SK-N-SH (cell line): Measurements from ENCODE around the gene LIAS. TPM values are rescaled to one million over a fixed set of nuclear protein-coding genes. Genes with fewer than 3 reads are reported as not detected.
A peak's percentile ranks its signal among the peaks of the same experiment; 100 is the strongest.

Experiments used
- CTCF ChIA-PET: fragments of 300-600, 350-600 bp; formaldehyde crosslinking; extraction: SDS; loops from one replicate; lab custom pipeline; 2021; lab: Yijun Ruan, JAX
- POLR2A ChIA-PET: fragments of 350-600 bp; sonication (Branson Sonifier 250); formaldehyde crosslinking; extraction: SDS; loops from one replicate; lab custom pipeline; 2020; ENCODE audit warnings: antibody characterized with exemption, inconsistent platforms; lab: Yijun Ruan, JAX
- DNase-seq: peaks from one replicate; pipeline ENCODE4 v3.0.0; 2012
- H2AFZ ChIP-seq: fragments of 200-600 bp; sonication (generic); 2 replicates; pipeline ENCODE4 v1.8.1; 2016; ENCODE audit warnings: antibody characterized with exemption, mild to moderate bottlenecking, low read depth
- H3F3A ChIP-seq: fragments of 200-600 bp; sonication (generic); replicated peaks from 2 replicates; pipeline ENCODE3; 2016; ENCODE audit warnings: antibody characterized with exemption, mild to moderate bottlenecking; ENCODE audit not compliant: insufficient read depth
- H3K27ac ChIP-seq, 2 experiments: fragments of 200-500 bp in 1 of 2; fragments of 200-600 bp in 1 of 2; sonication (Bioruptor generic) in 1 of 2; sonication (generic), shearing (Covaris generic) in 1 of 2; 2 replicates each; pipeline versions ENCODE4 v1.5.1 to v1.6.1; 2014 to 2016; ENCODE audit warnings: low read depth in 2 of 2, inconsistent platforms in 1 of 2, low read length in 1 of 2, mild to moderate bottlenecking in 1 of 2, mixed read lengths in 1 of 2
- H3K27me3 ChIP-seq: fragments of 200-600 bp; sonication (generic), shearing (Covaris generic); 2 replicates; pipeline ENCODE4 v1.6.1; 2016; ENCODE audit warnings: mixed run types; ENCODE audit not compliant: insufficient read depth
- H3K36me3 ChIP-seq, 2 experiments: fragments of 200-500 bp in 1 of 2; fragments of 200-600 bp in 1 of 2; sonication (Bioruptor generic) in 1 of 2; sonication (generic) in 1 of 2; replicated peaks in 1 of 2; 2 replicates each; pipeline versions ENCODE3 to v1.5.1; 2014 to 2016; ENCODE audit warnings: low read length in 1 of 2, mild to moderate bottlenecking in 1 of 2; ENCODE audit not compliant: insufficient read depth in 2 of 2, control insufficient read depth in 1 of 2
- H3K4me1 ChIP-seq, 2 experiments: fragments of 200-500 bp in 1 of 2; fragments of 200-600 bp in 1 of 2; sonication (Bioruptor generic) in 1 of 2; sonication (generic), shearing (Covaris generic) in 1 of 2; 2 replicates each; pipeline versions ENCODE4 v1.5.1 to v1.6.1; 2014 to 2016; ENCODE audit warnings: low read depth in 1 of 2, low read length in 1 of 2, mixed run types in 1 of 2; ENCODE audit not compliant: insufficient read depth in 2 of 2, control insufficient read depth in 1 of 2
- H3K4me2 ChIP-seq: fragments of 200-600 bp; sonication (generic), shearing (Covaris generic); 2 replicates; pipeline ENCODE4 v1.6.1; 2017; ENCODE audit warnings: mixed run types
- H3K4me3 ChIP-seq, 2 experiments: fragments of 200-500 bp in 1 of 2; fragments of 200-600 bp in 1 of 2; sonication (Bioruptor generic) in 1 of 2; sonication (generic), shearing (Covaris generic) in 1 of 2; 2 replicates each; pipeline versions ENCODE4 v1.5.1 to v1.8.1; 2014 to 2016; ENCODE audit warnings: low read depth in 2 of 2, inconsistent platforms in 1 of 2, low read length in 1 of 2, mild to moderate bottlenecking in 1 of 2, mixed read lengths in 1 of 2, moderate library complexity in 1 of 2
- H3K79me2 ChIP-seq: fragments of 200-600 bp; sonication (generic); 2 replicates; pipeline ENCODE4 v1.8.1; 2017; ENCODE audit warnings: mild to moderate bottlenecking; ENCODE audit not compliant: insufficient read depth
- H3K9ac ChIP-seq: fragments of 200-600 bp; sonication (generic); 2 replicates; pipeline ENCODE4 v1.6.1; 2017; ENCODE audit warnings: mixed run types
- H3K9me2 ChIP-seq: fragments of 200-600 bp; sonication (generic); 2 replicates; pipeline ENCODE4 v1.6.1; 2017; ENCODE audit warnings: mixed run types
- H3K9me3 ChIP-seq: fragments of 200-600 bp; sonication (generic); 2 replicates; pipeline ENCODE4 v1.6.1; 2017; ENCODE audit warnings: mixed run types, mild to moderate bottlenecking, moderate library complexity
- H4K20me1 ChIP-seq: fragments of 200-600 bp; sonication (generic); 2 replicates; pipeline ENCODE4 v1.6.1; 2017; ENCODE audit warnings: mild to moderate bottlenecking, mixed run types; ENCODE audit not compliant: insufficient read depth
- CHD2 ChIP-seq: fragments of 150-350 bp; IDR thresholded peaks from 2 replicates; pipeline ENCODE4 v1.6.1; 2018; ENCODE audit warnings: low read length; ENCODE audit not compliant: partially characterized antibody
- EP300 ChIP-seq, 2 experiments: IDR thresholded peaks; 2 replicates each; pipeline versions ENCODE4 v1.4.0 to v1.6.1; 2012; ENCODE audit warnings: borderline replicate concordance in 1 of 2, low read depth in 1 of 2, low read length in 1 of 2
- FOSL2 ChIP-seq: IDR thresholded peaks from 2 replicates; pipeline ENCODE4 v1.4.0; 2012; ENCODE audit warnings: low read depth, mild to moderate bottlenecking, moderate library complexity, borderline replicate concordance
- GATA2 ChIP-seq: sonication (generic); formaldehyde crosslinking; IDR thresholded peaks from 2 replicates; pipeline ENCODE4 v1.5.0; 2020; ENCODE audit warnings: mild to moderate bottlenecking, missing genetic modification reagents
- MEF2A ChIP-seq: IDR thresholded peaks from 2 replicates; pipeline ENCODE4 v1.4.0; 2012; ENCODE audit warnings: low read depth, borderline replicate concordance
- NFIC ChIP-seq: IDR thresholded peaks from 2 replicates; pipeline ENCODE4 v1.4.0; 2012; ENCODE audit warnings: borderline replicate concordance
- RCOR1 ChIP-seq: fragments of 150-350 bp; IDR thresholded peaks from 2 replicates; pipeline ENCODE4 v1.6.1; 2017; ENCODE audit warnings: antibody characterized with exemption, low read length
- WGBS: methylation state at CpG from one replicate; pipeline ENCODE4 v1.1.6; 2017; ENCODE audit warnings: low lambda C conversion rate; 5-methylcytosine and 5-hydroxymethylcytosine counted together
- polyA plus RNA-seq, 3 experiments: library from polyadenylated mRNA; depleted of rRNA; stranded (reverse); fragments of >200 nt; gene quantifications; 2 replicates each; pipeline ENCODE4 v1.2.3, GENCODE V29; 2012

The LIAS gene
- polyA plus RNA-seq, 1 of the 3 experiments (the other 2 are of a cell fraction) = 9.2 TPM

- Histone ChIP-seq H3K36me3 (peaks cover 12 to 22% of the 10 kb centered on the region in 2 experiments), H2AFZ (no peak overlapping the region), H3K27ac (peak overlapping the region; percentile 6 to 15; a peak in 2 of 4 replicates), H3K4me1 (no peaks in the 10 kb centered on the region; a peak in 1 of 4 replicates), H3K9me2 (no peaks in the 10 kb centered on the region), H4K20me1 (no peaks in the 10 kb centered on the region), H3K79me2 (no peaks in the 10 kb centered on the region), H3K27me3 (no peaks in the 10 kb centered on the region), H3K4me3 (no peak overlapping the region), H3K4me2 (no peak overlapping the region), H3K9me3 (no peaks in the 10 kb centered on the region), H3F3A (peaks cover 3% of the 10 kb centered on the region), H3K9ac (no peak overlapping the region)
- peak; percentile 59 for DNase-seq
- peak in 1 of 2 experiments; percentile 34; a peak in 1 of 4 replicates for TF ChIP-seq EP300 (IDR thresholded peaks at IDR 0.05; ENCODE audit: borderline replicate concordance in 1 of 2, low read depth in 1 of 2, low read length in 1 of 2)
- peak; percentile 51; the same call in 1 of the 2 replicates for TF ChIP-seq GATA2 (CRISPR knock-in tag)
- peak; percentile 87 for TF ChIP-seq RCOR1
- TF ChIP-seq CHD2 = no peak
- 55% methylated on average over 5 of the region's 5 CpGs for WGBS
- ChIA-PET CTCF (interaction anchor here (1.1 kb wide), 1 partner anchor 717 kb away, joined by 3 read pairs; no protein-coding TSS in a partner anchor), POLR2A (no interaction called here)
Measured at GRCh38 chr4:39476187-39476895, 17.5 kb downstream of the LIAS start.

GRCh38 chr4:39480251-39480650, 21.4 kb downstream of the LIAS start:
- no peak overlapping the region for H3K4me3 ChIP-seq
- H3K9me2 ChIP-seq = no peaks in the 10 kb centered on the region
- H3K27me3 ChIP-seq = no peaks in the 10 kb centered on the region
- no peaks in the 10 kb centered on the region for H4K20me1 ChIP-seq
- no peaks in the 10 kb centered on the region for H3K9me3 ChIP-seq
- peaks cover 3% of the 10 kb centered on the region for H3F3A ChIP-seq
- H3K27ac ChIP-seq = no peak overlapping the region
- no peaks in the 10 kb centered on the region; a peak in 1 of 4 replicates for H3K4me1 ChIP-seq
- peaks cover 0 to 8% of the 10 kb centered on the region in 2 experiments for H3K36me3 ChIP-seq
- CTCF ChIA-PET = interaction anchor here (1.7 kb wide), 1 partner anchor 11 kb away, joined by 9 read pairs; no protein-coding TSS in a partner anchor
- no peak for DNase-seq
- no peaks in the 10 kb centered on the region for H3K79me2 ChIP-seq
- no peak overlapping the region for H3K4me2 ChIP-seq
- H3K9ac ChIP-seq = no peak overlapping the region
- TF ChIP-seq FOSL2 (no peak), GATA2 (CRISPR knock-in tag) (no peak), MEF2A (no peak)
- POLR2A ChIA-PET = no interaction called here
- WGBS = 97% methylated on average over 25 of the region's 27 CpGs
- H2AFZ ChIP-seq = no peak overlapping the region

DNA sequence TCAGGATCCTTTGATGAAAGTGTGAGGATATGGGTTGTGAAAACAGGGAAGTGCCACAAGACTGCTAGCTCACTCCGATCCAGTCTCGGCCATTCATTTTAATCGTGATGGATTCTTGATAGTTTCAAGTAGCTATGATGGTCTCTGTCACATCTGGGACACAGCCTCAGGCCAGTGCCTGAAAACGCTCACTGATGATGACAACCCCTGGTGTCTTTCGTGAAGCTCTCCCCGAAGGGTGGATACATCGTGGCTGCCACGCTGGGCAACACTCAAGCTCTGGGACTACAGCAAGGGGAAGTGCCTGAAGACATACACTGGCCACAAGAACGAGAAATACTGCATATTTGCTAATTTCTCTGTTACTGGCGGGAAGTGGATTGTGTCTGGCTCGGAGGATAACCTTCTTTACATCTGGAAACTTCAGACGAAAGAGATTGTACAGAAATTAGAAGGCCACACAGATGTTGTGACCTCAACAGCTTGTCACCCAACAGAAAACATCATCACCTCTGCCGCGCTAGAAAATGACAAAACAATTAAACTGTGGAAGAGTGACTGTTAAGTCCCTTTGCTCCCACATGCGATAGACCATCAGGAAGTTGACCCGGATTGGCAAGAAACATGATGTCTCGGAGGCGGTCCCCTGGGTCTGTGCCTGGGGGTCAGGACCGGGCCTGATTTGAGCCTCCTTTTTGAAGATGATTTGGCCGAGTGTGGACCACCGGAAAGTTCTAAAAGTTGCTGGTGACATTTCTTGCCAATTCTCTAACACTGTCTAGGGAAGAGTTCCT, 22.2 kb downstream of the LIAS start:
- ChIA-PET CTCF (interaction anchor here (0.8 to 1.7 kb wide), 2 partner anchors 12 kb away, joined by 3 to 9 read pairs; no protein-coding TSS in a partner anchor), POLR2A (no interaction called here)

More for the DNA sequence above, 22.2 kb downstream of the LIAS start:
- WGBS = 94% methylated on average over 20 of the region's 21 CpGs
- H3K9me2 ChIP-seq = no peaks in the 10 kb centered on the region
- no peak overlapping the region for H3K4me3 ChIP-seq
- H3K36me3 ChIP-seq = peaks cover 0 to 8% of the 10 kb centered on the region in 2 experiments
- H2AFZ ChIP-seq = no peak overlapping the region
- H3K4me2 ChIP-seq = no peak overlapping the region
- H3K9me3 ChIP-seq = no peaks in the 10 kb centered on the region
- H3K9ac ChIP-seq = no peak overlapping the region
- no peak for TF ChIP-seq NFIC
- H3K27me3 ChIP-seq = no peaks in the 10 kb centered on the region
- H3K4me1 ChIP-seq = no peaks in the 10 kb centered on the region; a peak in 1 of 4 replicates
- H3K27ac ChIP-seq = no peak overlapping the region
- peaks cover 3% of the 10 kb centered on the region for H3F3A ChIP-seq
- no peaks in the 10 kb centered on the region for H3K79me2 ChIP-seq
- H4K20me1 ChIP-seq = no peaks in the 10 kb centered on the region
- DNase-seq = no peak
